GM12865 (cell line): ENCODE data around the gene THSD4.

ENCODE experiments used
- DNase-seq: peaks from one replicate; pipeline ENCODE4 v3.0.0; 2010; ENCODE audit warnings: low read depth
- H3K4me3 ChIP-seq: 2 replicates; pipeline ENCODE4 v1.5.1; 2011; ENCODE audit warnings: mild to moderate bottlenecking, low read depth, low read length, control low read depth
- TF ChIP-seq, protein P1 (sequence below): IDR thresholded peaks from 2 replicates; pipeline ENCODE4 v1.5.1; 2011; ENCODE audit warnings: low read length, control low read depth, low read depth, inconsistent platforms; ENCODE audit not compliant: insufficient read depth; ENCODE audit errors: missing control alignments

THSD4 gene

DNA sequence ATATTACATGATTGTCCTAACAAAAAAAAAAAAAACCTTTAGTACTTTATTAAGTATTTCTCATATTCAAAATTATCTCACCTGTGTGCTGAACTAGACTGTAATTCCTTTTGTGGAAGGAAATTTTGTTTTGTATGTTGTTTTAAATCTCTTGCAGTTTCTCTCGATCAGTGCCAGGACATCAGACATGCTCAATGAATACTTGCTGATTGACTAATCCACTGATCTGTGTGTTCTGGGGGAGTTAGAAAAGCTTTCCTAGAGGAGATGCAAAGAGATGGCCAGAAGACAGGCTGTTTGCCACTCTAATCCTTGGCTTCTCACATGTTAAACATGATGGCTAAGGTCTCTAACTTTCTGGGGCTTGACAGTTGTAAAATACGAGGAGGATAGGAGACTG lies 461.8 kb downstream of the THSD4 start:
- TF ChIP-seq, protein P1, sequence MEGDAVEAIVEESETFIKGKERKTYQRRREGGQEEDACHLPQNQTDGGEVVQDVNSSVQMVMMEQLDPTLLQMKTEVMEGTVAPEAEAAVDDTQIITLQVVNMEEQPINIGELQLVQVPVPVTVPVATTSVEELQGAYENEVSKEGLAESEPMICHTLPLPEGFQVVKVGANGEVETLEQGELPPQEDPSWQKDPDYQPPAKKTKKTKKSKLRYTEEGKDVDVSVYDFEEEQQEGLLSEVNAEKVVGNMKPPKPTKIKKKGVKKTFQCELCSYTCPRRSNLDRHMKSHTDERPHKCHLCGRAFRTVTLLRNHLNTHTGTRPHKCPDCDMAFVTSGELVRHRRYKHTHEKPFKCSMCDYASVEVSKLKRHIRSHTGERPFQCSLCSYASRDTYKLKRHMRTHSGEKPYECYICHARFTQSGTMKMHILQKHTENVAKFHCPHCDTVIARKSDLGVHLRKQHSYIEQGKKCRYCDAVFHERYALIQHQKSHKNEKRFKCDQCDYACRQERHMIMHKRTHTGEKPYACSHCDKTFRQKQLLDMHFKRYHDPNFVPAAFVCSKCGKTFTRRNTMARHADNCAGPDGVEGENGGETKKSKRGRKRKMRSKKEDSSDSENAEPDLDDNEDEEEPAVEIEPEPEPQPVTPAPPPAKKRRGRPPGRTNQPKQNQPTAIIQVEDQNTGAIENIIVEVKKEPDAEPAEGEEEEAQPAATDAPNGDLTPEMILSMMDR, result no peak
- no peak overlapping the region for H3K4me3 ChIP-seq
- no peak for DNase-seq

DNA sequence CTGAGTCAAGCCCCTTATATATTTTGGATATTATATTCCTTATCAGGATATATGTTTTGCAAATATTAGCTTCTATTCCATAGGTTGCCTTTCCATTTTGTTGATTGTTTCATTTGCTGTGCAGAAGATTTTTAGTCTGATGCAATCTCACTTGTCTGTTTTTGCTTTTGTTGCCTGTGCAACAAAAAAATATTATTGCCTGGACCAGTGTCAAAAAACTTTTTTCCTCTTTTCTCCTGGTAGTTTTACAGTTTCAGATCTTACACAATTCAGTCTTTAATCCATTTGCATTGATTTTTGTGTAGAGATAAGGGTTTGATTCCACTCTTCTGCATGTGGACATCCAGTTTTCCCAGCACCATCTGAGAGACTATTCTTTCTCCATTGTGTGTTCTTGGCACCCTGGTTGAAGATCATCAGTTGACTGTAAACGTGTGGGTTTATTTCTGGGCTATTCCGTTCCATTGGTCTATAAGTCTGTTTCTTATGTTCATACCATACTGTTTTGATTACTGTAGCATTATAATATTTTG lies 466.2 kb downstream of the THSD4 start:
- no peak for DNase-seq
- TF ChIP-seq, protein P1, result no peak
- no peak overlapping the region for H3K4me3 ChIP-seq

DNA sequence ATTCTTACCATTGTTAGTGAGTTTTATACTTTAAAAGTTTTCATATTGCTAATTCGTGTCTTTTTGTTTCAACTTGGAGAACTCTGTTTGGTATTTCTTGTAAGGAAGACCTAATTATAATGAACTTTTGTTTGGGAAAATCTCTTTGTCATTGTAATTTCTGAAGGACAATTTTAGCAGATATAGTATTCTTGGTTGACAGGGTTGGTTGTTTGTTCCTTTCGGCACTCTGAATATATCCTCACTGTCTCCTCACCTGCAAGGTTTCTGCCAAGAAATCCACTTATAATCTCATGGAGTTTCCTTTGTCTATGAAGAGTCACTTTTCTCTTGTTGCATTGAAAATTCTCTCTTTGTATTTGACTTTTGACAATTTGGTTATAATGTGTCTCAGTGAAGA lies 469.9 kb downstream of the THSD4 start:
- DNase-seq, result no peak
- no peak overlapping the region for H3K4me3 ChIP-seq
- TF ChIP-seq, protein P1, result no peak

DNA sequence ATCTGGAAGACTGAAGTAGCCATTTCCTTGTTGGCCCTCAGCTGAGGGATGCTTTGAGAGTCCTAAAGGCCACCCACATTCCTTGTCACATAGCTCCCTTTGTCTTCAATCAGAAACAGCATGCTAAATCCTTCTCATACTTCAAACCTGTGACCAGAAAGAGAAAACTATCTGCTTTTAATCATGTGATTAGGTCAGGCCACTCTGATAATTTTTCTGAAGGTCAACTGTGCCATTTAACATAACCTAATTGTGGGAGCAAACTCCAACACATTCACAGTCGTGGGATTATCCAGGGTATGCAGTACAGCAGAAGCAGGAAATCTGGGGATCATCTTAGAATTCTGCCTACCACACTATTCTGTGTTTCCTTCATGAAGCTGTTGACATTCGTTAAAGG lies 471.2 kb downstream of the THSD4 start:
- no peak for DNase-seq
- no peak overlapping the region for H3K4me3 ChIP-seq
- TF ChIP-seq, protein P1, result no peak

DNA sequence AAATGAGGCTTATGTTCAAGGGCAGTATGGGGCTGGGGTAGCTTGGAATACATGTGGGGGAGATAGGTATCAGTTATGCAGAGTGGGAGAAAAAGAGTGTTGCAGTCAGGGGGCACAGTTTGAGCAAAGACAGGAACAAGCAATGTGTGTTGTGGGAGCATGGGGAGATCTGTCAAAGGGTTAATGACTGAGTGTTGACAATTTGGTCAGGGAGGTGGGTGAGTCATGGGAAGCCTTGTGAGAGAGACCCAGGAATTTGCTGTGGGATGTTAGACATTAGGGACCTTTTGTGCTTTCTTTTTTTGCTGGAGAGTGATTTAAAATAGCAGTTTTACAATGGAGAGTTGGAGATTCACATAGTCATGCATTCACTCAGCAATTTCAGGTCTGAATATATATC lies 473.5 kb downstream of the THSD4 start:
- no peak for DNase-seq
- TF ChIP-seq, protein P1, result no peak
- no peak overlapping the region for H3K4me3 ChIP-seq

DNA sequence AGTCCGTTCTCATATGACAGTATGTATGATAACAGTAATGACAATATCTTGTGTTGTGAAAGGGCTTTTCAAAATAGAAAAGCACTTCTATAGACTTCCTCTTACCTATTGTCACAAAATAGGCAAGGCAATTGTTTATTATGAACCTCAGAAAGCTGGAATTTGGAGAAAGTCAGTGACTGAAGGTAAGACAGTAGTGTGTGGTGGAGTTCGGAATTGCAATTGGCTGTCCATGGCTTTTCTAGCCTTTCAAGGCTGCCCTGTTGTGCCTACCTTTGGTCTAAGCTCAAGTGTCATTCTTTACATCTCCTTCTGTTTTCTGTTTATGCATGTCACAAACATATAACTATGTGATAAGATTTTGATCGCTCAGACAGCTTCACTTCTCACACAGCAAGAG lies 475.8 kb downstream of the THSD4 start:
- no peak for DNase-seq
- TF ChIP-seq, protein P1, result no peak
- H3K4me3 ChIP-seq, result no peak overlapping the region

DNA sequence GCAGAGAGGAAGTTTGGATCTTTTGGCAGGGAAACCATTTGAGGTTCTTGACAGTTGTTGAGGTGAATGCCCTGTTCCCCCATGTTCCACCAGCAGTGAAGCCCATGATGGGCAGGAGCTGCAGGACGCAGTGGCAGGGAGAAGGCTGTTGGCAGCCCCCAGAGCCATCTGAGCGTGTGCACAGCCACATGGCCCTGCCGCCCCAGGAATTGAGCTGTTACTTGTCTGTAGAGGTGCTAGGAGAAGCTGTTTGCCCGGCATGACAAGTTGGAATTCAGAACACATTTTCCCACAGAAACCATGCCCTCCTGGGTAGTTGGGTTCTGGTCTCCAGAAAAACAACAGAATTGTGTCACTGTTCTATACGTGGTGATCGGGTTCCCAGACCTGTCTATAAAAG lies 476.9 kb downstream of the THSD4 start:
- H3K4me3 ChIP-seq, result no peak overlapping the region
- TF ChIP-seq, protein P1, result no peak
- no peak for DNase-seq
